AG09309 (cell line): ENCODE measurements around the gene EYS.

Experiments used
- DNase-seq: peaks from one replicate; pipeline ENCODE4 v3.0.0-alpha.2; 2010; ENCODE audit warnings: low read depth
- H3K4me3 ChIP-seq: 2 replicates; pipeline ENCODE4 v1.5.1; 2011; ENCODE audit warnings: mild to moderate bottlenecking, low read depth, low read length, moderate library complexity; ENCODE audit not compliant: control insufficient read depth
- TF ChIP-seq, protein P1 (sequence below): IDR thresholded peaks from 2 replicates; pipeline ENCODE4 v1.5.1; 2011; ENCODE audit warnings: mild to moderate bottlenecking, low read depth, low read length, inconsistent platforms; ENCODE audit not compliant: insufficient read depth, control insufficient read depth; ENCODE audit errors: missing control alignments

The EYS gene

DNA sequence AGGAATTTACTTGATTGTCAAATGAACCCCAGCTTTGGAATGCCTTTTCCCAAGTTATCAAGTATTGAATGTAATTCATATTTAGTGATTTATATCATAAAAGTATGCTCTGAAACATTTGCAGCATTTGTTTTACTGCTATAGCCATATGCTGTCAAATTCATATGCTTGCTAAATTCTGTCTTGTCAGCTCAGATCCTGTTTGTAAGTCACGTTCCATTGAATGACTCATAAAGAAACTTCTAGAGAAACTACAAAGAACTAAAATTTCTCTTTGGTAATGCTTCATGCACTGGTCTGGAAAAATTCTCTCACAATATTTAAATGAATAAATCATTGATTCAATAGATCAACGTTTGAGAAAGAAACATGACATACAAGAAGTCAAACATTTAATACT, 1625.6 kb downstream of the EYS start:
- no peak overlapping the region for H3K4me3 ChIP-seq
- TF ChIP-seq, protein P1, sequence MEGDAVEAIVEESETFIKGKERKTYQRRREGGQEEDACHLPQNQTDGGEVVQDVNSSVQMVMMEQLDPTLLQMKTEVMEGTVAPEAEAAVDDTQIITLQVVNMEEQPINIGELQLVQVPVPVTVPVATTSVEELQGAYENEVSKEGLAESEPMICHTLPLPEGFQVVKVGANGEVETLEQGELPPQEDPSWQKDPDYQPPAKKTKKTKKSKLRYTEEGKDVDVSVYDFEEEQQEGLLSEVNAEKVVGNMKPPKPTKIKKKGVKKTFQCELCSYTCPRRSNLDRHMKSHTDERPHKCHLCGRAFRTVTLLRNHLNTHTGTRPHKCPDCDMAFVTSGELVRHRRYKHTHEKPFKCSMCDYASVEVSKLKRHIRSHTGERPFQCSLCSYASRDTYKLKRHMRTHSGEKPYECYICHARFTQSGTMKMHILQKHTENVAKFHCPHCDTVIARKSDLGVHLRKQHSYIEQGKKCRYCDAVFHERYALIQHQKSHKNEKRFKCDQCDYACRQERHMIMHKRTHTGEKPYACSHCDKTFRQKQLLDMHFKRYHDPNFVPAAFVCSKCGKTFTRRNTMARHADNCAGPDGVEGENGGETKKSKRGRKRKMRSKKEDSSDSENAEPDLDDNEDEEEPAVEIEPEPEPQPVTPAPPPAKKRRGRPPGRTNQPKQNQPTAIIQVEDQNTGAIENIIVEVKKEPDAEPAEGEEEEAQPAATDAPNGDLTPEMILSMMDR = no peak
- DNase-seq = no peak

DNA sequence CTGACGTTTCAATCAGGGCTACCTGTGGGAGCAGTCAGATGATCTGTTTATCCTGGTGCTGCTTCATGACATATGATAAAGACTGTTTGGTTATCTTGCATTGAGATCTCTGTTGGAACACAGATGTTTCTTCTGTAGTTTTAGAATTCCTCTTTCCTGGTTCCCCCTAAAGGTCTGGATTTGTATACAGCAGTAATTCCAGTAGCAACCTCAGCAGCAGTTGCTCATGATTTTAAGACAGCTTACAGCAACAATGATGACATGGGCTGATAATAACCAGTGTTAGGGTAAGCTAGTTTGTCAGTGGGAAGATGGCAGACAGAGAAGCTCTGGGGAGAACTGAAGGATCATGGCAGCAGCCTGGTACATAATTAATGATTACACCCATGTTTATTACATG, 1632.0 kb downstream of the EYS start:
- DNase-seq = no peak
- TF ChIP-seq, protein P1 = no peak

DNA sequence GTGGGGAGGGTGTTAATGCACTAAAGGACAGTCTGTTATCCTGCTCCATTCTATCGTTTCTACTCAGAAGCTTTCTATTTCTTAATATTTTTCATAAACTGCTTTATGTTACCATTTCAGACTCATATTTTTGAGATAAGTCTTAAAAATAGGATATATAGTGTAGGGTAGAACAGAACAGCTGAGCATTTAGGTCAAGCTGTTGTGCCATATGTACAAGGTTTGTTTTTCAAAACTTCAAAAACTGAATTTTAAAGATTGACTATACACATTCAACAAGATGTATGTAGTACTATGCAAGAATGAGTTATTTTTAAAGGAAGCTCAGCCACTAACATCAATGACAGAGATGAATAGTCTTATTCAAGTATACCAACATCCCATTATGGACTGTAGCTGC, 1634.3 kb downstream of the EYS start:
- TF ChIP-seq, protein P1 = no peak
- H3K4me3 ChIP-seq = no peak overlapping the region
- no peak for DNase-seq

More for the DNA sequence above, 1632.0 kb downstream of the EYS start:
- H3K4me3 ChIP-seq = no peak overlapping the region

DNA sequence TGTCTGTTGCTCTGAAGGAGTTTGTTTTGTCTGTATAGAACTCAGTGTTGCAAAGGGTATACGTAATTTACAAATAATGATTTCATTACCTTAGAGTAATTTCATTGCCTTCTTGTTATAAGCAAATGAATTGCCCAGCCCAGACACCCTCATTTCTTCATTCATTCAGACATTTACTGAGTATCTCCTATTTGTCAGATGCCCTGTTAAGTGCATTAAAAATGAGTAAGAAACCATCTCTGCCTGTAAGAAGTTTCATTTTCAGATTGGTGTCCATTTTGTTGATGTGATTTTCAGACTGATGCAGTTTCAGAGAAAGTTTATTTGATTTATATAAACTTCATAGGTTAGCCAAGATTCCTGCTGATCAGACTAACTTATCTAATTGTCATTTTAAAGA, 1642.1 kb downstream of the EYS start:
- TF ChIP-seq, protein P1 = no peak
- H3K4me3 ChIP-seq = no peak overlapping the region
- DNase-seq = no peak

DNA sequence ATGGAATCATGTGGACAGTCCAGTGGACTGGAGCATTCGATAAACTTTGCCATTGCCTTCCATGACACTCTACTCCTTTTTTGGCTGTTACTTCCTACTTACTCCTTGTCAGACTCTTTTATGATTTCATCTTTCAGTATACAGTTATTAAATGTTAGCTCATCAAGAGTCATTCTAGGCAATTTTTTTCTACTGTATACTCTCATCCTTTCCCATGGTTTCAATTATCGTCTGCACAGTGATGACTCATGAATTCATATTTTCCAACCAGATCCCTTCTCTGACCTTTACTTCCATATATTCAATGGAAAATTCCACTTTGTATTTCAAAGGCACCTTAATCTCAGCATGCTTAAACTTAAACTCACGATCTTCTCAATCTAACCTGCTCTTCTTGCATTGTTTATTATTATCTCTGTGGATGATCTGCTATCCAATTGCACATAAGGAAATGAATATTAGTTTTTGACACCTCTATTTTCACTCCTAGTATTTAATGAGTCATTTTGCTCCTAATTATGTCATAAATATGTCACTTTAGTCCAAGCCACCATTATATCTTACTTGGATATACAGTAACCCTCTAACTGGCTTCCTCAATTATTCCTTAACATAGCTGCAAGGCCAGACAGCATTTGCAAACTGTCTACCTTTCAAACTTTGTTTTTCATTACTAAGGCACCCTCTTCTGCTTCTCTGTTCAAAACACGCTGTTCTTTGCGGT, 1643.9 kb downstream of the EYS start:
- no peak overlapping the region for H3K4me3 ChIP-seq
- no peak for DNase-seq
- TF ChIP-seq, protein P1 = no peak

DNA sequence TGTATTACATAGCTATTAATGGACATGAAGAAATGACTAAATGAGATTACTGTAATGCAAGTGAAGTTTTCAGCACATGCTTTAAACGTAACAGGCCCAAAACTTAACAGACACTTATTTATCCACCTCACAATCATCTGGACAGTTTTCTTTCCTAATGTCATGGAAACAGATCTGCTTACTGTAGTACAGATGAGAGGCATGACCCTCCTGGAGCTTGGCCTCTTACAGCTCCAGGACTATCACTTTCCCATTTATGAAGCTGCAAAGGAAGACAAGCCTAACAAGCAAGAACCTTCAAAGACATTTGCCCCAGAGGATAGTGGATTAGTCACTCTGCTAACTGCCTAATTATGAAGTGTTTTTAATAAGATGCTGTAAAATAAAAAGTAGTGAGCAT, 1652.2 kb downstream of the EYS start:
- no peak for DNase-seq
- H3K4me3 ChIP-seq = no peak overlapping the region
- TF ChIP-seq, protein P1 = no peak
